GM10248 (cell line): ENCODE results near the gene IFRD1.

ENCODE experiments used
- CTCF ChIA-PET: fragments of 300-600 bp; sonication (Branson Sonifier 250); formaldehyde crosslinking; extraction: SDS; loops from one replicate; lab custom pipeline; 2021; ENCODE audit warnings: antibody characterized with exemption; lab: Yijun Ruan, JAX
- POLR2A ChIA-PET: fragments of 350-650 bp; sonication (Branson Sonifier 250); formaldehyde crosslinking; extraction: SDS; loops from one replicate; lab custom pipeline; 2020; ENCODE audit warnings: antibody characterized with exemption; lab: Yijun Ruan, JAX
- DNase-seq: peaks from one replicate; pipeline ENCODE4 v3.0.0; 2012; ENCODE audit errors: extremely low spot score
- CTCF ChIP-seq: IDR thresholded peaks from 2 replicates; pipeline ENCODE4 v1.5.1; 2012; ENCODE audit warnings: mild to moderate bottlenecking, low read depth; ENCODE audit errors: extremely low read depth, missing control alignments, control extremely low read depth

IFRD1 gene

GRCh38 chr7:112495810-112496462 lies 45.7 kb downstream of the IFRD1 start:
- POLR2A ChIA-PET = no interaction called here
- TF ChIP-seq CTCF = peak; percentile 63
- DNase-seq = peak; percentile 28
- CTCF ChIA-PET = interaction anchor here (0.6 to 3.0 kb wide), 21 partner anchors 9 to 756 kb away, joined by 3 to 36 read pairs (median 5); partner anchors contain the start of gene LSMEM1

DNA sequence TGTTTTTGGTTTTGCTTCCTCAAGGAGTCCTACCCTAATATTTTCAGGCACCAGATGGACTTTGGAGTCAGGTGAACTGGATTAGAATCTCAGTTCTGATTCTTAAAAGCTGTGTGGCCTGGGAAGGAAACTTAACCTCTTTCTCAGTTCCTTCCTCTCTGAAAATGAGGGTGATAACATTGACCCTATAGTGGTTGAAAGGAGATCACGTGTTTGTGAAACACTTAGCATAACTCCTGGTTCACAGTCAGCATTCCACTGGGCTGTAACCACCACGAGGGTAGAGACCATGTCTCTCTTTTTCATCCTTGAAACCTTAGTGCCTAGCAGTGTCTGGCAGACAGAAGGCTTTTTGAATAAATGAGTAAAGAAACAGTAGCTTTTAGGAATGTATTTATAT lies 47.2 kb downstream of the IFRD1 start:
- TF ChIP-seq CTCF = no peak
- ChIA-PET CTCF (interaction anchor here (1.0 to 3.0 kb wide), 10 partner anchors 8 to 756 kb away, joined by 3 to 36 read pairs (median 7); partner anchors contain the start of gene LSMEM1), POLR2A (no interaction called here)
- no peak for DNase-seq

DNA sequence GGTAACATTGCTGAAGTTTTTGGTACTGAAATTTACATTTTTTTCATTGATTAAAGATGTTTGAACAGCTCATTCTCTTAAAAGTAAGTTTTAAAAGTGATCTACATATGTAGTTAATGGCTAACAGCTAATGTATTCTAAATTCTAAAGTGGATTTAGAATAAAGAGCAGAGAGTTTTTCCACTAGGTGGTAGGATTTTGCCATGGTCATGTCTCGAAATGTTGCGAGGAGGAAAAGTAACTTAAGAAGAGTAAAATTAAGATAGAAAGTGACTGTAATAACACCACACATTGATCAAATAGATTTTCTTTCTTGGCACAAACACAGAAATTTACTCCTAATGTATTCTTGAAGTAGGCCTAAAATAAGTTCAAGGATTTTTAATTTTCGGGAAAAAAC lies 50.4 kb downstream of the IFRD1 start:
- TF ChIP-seq CTCF = no peak
- ChIA-PET POLR2A (no interaction called here), CTCF (interaction anchor here (0.6 to 1.3 kb wide), 4 partner anchors 9 to 759 kb away, joined by 3 read pairs; no protein-coding TSS in a partner anchor)
- no peak for DNase-seq

DNA sequence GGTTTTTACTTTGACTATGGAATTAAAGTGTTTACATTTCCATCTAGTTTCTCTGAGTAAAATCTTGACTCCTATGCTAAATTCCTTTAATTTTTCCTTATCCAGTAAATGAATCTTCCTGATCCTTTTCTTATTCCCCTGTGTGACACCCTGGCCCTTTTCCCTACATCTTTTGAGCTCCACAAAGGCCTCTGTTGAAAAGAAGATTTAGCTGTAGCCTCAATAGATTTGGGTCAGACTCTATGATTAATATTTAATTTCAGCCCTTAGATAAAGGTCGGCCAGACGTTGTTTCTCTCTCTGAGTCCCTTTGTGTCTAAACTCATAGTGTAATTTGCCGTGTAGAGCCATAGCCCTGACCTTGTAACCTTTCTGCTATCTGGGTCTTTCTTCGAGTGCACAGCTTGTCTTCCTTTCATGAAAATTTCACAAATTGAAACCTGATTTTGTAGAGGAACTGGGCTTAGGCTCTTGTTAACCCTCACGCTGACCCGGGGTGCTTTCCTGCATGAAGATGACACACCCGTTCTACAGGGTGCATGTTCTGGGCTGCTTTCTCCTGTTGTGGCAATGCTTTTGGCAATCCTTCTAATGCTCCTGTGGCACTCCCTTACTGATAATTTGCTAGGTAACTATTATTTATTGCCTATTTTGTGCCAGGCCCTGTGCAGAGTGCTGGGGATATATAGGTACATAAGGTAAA lies 51.7 kb downstream of the IFRD1 start:
- DNase-seq = no peak
- ChIA-PET POLR2A (no interaction called here), CTCF (no interaction called here)
- no peak for TF ChIP-seq CTCF

DNA sequence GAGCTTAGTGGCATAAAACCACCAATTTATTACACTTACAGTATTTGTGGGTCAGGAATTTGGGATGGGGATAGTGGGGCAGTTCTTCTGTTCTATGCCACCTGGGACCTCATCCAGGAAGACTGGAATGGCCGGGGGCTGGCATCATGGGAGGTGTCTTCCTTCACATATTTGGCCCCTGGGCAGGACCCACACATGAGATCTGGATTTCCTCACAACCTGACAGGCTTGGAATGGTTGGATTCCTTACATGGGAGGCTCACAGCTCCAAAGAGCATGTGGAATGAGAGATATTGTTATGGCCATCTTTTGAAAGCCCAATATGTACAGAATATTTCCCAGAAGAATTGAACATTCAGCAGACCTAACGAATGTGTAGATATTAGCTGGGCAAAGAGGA lies 52.4 kb downstream of the IFRD1 start:
- DNase-seq = no peak
- POLR2A ChIA-PET = no interaction called here
- CTCF ChIA-PET = interaction anchor here (0.7 to 0.9 kb wide), 2 partner anchors 10 to 750 kb away, joined by 3 read pairs; no protein-coding TSS in a partner anchor
- no peak for TF ChIP-seq CTCF

DNA sequence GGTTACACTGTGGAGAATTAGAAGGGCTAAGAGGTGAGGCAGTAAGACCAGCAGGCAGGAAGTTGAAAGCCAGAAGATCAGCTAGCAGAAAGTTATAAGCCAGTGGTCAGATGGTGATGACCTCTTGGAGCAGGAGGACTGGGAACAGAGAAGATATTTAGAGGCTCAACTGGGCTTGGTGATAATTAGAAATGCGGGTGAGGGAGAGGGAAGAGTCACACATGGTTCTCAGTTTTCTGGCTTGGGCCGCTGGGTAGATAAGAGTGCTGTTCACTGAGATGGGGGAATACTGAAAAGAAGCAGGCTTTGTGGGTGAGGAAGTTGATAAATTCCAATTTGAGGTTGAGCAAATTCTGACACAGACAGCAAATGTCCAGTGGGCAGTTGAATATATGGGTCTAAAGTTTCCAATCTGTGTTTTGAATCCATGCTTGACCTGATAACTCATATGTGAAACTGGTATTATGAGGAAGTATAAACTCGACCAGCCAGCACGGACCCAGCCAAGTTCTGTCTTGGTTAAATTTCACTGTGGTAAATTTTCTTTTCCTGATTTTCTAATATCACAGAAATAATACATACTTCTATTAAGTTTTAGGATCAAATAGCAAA lies 53.2 kb downstream of the IFRD1 start:
- CTCF ChIA-PET = interaction anchor here (0.7 to 1.3 kb wide), 4 partner anchors 9 to 751 kb away, joined by 3 read pairs; no protein-coding TSS in a partner anchor
- DNase-seq = no peak
- TF ChIP-seq CTCF = no peak
- POLR2A ChIA-PET = no interaction called here
